ENCODE data around the gene LGR4. TPM values are rescaled to one million over a fixed set of nuclear protein-coding genes. Genes with fewer than 3 reads are reported as not detected.
"Not testable (repeated sequence)": the region's sequence is repeated elsewhere in the genome, so short reads cannot be mapped to it uniquely, and the experiment has no call there.

Gene LGR4, protein sequence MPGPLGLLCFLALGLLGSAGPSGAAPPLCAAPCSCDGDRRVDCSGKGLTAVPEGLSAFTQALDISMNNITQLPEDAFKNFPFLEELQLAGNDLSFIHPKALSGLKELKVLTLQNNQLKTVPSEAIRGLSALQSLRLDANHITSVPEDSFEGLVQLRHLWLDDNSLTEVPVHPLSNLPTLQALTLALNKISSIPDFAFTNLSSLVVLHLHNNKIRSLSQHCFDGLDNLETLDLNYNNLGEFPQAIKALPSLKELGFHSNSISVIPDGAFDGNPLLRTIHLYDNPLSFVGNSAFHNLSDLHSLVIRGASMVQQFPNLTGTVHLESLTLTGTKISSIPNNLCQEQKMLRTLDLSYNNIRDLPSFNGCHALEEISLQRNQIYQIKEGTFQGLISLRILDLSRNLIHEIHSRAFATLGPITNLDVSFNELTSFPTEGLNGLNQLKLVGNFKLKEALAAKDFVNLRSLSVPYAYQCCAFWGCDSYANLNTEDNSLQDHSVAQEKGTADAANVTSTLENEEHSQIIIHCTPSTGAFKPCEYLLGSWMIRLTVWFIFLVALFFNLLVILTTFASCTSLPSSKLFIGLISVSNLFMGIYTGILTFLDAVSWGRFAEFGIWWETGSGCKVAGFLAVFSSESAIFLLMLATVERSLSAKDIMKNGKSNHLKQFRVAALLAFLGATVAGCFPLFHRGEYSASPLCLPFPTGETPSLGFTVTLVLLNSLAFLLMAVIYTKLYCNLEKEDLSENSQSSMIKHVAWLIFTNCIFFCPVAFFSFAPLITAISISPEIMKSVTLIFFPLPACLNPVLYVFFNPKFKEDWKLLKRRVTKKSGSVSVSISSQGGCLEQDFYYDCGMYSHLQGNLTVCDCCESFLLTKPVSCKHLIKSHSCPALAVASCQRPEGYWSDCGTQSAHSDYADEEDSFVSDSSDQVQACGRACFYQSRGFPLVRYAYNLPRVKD
- under 1 TPM; 0.05 to 0.30 TPM for total RNA-seq

DNA sequence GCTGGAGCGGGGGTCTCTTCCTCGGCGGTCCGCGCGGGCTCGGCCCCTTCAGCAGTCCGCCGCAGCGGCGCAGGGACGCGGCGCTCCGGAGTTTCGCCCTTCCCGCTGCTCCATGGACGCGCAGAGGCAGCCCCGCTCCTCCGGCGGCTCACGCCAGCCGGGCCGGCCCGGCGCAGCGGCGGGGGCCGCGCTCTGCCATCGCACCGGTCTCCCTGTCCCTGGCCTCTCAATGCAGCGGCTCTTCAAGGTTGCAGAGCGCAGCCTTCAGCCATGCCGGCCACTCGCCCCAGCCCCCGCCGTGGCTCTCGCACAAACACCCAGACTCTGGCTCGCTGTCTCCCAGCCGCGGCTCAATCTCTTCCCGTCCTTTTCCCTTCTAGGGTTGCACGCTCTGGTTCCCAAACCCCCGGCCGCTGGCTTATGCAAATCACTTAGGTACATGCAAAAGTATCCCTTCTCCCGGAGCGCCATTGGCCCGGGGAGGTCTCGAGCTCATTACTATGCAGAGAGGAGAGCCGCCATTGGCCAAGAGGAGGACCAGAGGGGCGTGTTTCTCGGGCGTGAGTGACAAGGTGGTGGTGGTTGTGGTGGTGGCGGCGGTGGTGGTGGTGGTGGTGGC, at the start of gene LGR4:
Gene LGR4 (minus strand): TSS at position 393 of the 619 bp plus-strand sequence. CDS start 488 bp downstream, outside the sequence.
- Mint-ChIP-seq H3K27me3 (ENCODE audit: low read depth) (peaks cover 53% of the 10 kb centered on the region), H3K4me3 (peak within 1 kb of the TSS; percentile 90 to 96)
- peak; percentile 88 to 89 for ATAC-seq (replicated peaks in 1 of 2)

DNA sequence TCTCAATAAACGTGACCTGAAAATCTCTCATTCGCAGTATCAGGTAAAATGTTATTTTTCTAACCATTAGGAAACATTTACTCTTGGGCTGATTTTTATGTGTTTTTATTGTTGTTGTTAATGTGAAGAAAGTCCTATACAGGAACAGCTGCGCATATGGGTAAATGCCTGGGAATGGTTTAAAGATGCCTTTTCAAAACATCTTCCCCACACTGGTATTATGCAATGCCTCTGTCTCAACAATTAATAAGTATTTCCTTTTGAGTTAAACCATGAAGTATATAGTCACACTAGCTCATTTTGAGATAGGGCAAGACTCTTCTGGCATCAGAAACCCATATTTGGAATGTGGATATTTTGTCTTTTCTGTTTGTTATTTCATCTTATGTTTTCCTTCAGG, 47.6 kb upstream of the LGR4 start:
- Mint-ChIP-seq H3K4me3 (no peak overlapping the region), H3K27me3 (ENCODE audit: low read depth) (peaks cover 23% of the 10 kb centered on the region), H3K9me3 (no peaks in the 10 kb centered on the region), H3K4me1 (ENCODE audit: low read depth) (no peaks in the 10 kb centered on the region), H3K36me3 (ENCODE audit: insufficient read depth in 2 of 2) (peaks cover 0 to 1% of the 10 kb centered on the region in 2 donors), H3K27ac (no peak overlapping the region)
- ATAC-seq (replicated peaks in 1 of 2) (no peak), DNase-seq (no peak)

More for the DNA sequence above, at the start of gene LGR4:
- H3K36me3 Mint-ChIP-seq (ENCODE audit: insufficient read depth in 2 of 2): peaks cover 3% of the 10 kb centered on the region in 2 donors
- H3K27ac Mint-ChIP-seq: peak within 1 kb of the TSS; percentile 1
- peak; percentile 65 for DNase-seq
- H3K4me1 Mint-ChIP-seq (ENCODE audit: low read depth): peaks cover 17% of the 10 kb centered on the region
- no peaks in the 10 kb centered on the region for H3K9me3 Mint-ChIP-seq

DNA sequence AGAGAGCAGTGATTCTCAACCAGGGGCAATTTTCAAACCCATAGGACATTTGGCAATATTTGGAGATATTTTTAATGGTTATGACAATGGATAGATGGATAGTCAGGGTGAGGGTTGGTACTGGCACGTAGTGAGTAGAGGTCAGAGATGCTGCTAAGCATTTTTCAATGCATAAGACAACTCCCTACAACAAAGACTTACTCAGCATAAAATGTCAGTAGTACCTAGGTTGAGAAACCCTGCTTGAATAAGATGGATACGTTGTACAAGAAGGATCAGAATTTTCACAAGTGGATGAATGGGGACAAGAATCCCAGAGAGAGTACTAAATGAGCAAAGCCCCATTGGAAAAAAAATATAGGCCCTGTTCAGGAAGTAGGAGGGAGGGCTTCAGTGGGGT, 45.9 kb upstream of the LGR4 start:
- ATAC-seq (replicated peaks in 1 of 2) (no peak), DNase-seq (no peak)
- Mint-ChIP-seq H3K4me3 (no peak overlapping the region), H3K27me3 (ENCODE audit: low read depth) (peaks cover 23% of the 10 kb centered on the region), H3K9me3 (no peaks in the 10 kb centered on the region), H3K4me1 (ENCODE audit: low read depth) (no peaks in the 10 kb centered on the region), H3K27ac (no peak overlapping the region), H3K36me3 (ENCODE audit: insufficient read depth in 2 of 2) (peaks cover 0 to 2% of the 10 kb centered on the region in 2 donors)

DNA sequence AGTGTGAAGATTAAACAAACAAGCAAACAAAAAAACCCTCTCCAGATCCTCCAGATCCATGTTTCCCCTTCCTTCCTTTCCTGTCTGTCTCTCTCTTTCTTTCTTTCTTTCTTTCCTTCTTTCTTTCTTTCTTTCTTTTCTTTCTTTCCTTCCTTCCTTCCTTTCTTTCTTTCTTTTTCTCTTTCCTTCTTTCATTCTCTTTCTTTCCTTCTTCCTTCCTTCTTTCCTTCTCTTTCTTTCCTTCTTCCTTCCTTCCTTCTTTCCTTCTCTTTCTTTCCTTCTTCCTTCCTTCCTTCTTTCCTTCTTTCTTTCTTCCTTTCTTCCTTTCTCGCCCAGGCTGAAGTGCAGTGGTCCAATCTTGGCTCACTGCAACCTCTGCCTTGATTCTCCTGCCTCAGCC, 44.9 kb upstream of the LGR4 start:
- not testable (repeated sequence) for H3K9me3 Mint-ChIP-seq

DNA sequence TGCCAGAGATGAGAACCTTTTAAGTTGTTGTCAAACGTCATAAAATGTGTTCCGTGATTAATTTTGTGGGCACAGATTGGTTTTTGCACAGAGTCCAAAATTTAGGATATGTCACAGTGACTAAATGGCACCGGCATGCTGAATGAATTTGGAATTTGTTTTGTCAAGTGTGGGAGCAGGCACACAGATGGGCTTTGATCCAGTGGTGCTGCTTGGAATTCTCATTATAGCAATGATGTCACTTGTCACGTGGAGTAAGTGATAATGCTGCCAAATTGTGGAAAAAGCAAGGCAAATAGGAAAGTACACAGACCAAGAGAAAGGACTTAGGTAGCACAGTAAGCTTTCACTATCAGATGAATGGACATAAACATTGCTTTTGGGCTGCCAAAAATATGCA, 42.0 kb upstream of the LGR4 start:
- Mint-ChIP-seq H3K9me3 (no peaks in the 10 kb centered on the region), H3K27me3 (ENCODE audit: low read depth) (peaks cover 23% of the 10 kb centered on the region), H3K4me3 (no peak overlapping the region), H3K27ac (no peak overlapping the region), H3K4me1 (ENCODE audit: low read depth) (no peaks in the 10 kb centered on the region), H3K36me3 (ENCODE audit: insufficient read depth in 2 of 2) (peaks cover 0 to 2% of the 10 kb centered on the region in 2 donors)
- ATAC-seq (replicated peaks in 1 of 2): no peak
- no peak for DNase-seq

More for the DNA sequence above, 44.9 kb upstream of the LGR4 start:
- H3K4me1 Mint-ChIP-seq (ENCODE audit: low read depth); H3K27ac Mint-ChIP-seq; ATAC-seq (replicated peaks in 1 of 2); DNase-seq; H3K4me3 Mint-ChIP-seq; H3K36me3 Mint-ChIP-seq (ENCODE audit: insufficient read depth in 2 of 2): not testable (repeated sequence)
- peaks cover 23% of the 10 kb centered on the region for H3K27me3 Mint-ChIP-seq (ENCODE audit: low read depth)

DNA sequence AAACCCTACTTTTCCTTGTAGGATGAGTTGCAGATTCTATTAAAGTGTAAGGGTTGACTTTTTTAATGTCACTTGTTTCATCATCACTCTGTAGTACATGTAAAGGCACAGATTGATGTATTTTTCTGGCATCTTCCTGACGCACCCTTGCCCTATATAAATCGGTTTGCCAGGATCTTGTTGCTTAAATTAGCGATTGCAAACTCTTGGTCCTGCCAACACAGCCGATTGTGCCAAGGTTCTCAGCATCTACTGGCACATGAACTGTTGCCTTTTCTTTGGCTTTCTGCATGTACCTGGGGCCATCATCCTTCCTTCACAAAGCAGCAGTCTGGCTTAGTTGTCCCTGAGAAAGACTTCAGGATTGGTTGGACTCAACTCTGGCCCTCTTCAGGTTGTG, 41.5 kb upstream of the LGR4 start:
- no peaks in the 10 kb centered on the region for H3K4me1 Mint-ChIP-seq (ENCODE audit: low read depth)
- peaks cover 23% of the 10 kb centered on the region for H3K27me3 Mint-ChIP-seq (ENCODE audit: low read depth)
- ATAC-seq (replicated peaks in 1 of 2): no peak
- H3K9me3 Mint-ChIP-seq: no peaks in the 10 kb centered on the region
- DNase-seq: no peak
- peaks cover 0 to 4% of the 10 kb centered on the region in 2 donors for H3K36me3 Mint-ChIP-seq (ENCODE audit: insufficient read depth in 2 of 2)
- no peak overlapping the region for H3K4me3 Mint-ChIP-seq
- no peak overlapping the region for H3K27ac Mint-ChIP-seq

DNA sequence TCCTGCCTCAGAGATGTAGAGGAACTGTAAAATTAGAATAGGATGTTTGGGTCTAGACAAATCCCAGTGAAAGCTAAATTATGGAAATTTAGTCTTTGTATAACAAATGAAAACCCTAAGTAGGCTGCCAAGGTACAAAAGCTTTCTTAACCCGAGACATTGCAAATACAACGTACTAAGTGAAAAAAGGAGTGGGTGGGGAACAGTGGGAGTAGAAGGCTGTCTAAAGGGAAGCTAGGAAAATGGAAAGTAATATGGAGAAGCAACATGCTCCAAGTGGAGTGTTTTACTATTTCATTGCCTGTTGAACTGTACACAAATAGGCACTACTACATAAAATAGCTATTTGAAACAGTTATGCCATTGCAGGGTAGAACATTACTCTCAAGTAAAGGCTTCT, 40.8 kb upstream of the LGR4 start:
- H3K9me3 Mint-ChIP-seq: no peaks in the 10 kb centered on the region
- no peak overlapping the region for H3K4me3 Mint-ChIP-seq
- peaks cover 16% of the 10 kb centered on the region for H3K27me3 Mint-ChIP-seq (ENCODE audit: low read depth)
- H3K36me3 Mint-ChIP-seq (ENCODE audit: insufficient read depth in 2 of 2): peaks cover 0 to 4% of the 10 kb centered on the region in 2 donors
- ATAC-seq (replicated peaks in 1 of 2): no peak
- DNase-seq: no peak
- no peak overlapping the region for H3K27ac Mint-ChIP-seq
- peaks cover under 1% of the 10 kb centered on the region for H3K4me1 Mint-ChIP-seq (ENCODE audit: low read depth)

DNA sequence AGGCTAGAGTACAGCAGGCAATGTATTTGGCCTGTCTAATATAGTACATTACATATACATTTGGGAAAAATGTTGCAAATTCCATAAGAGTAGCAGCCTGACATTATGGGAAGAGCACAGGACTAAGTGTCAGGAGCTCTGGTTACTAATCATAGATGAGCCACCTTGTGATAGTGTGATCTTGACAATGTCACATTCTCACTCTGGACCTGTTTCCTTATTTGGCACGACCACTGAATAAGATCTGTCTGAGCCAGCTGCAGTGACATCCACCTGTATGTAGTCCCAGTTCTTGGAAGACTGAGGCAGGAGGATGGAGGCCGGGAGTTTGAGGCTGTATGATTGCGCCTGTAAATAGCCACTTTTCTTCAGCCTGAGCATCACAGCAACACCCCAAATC, 39.6 kb upstream of the LGR4 start:
- Mint-ChIP-seq H3K4me1 (ENCODE audit: low read depth) (peaks cover 12% of the 10 kb centered on the region), H3K27ac (no peak overlapping the region), H3K27me3 (ENCODE audit: low read depth) (peaks cover 5% of the 10 kb centered on the region), H3K9me3 (no peaks in the 10 kb centered on the region), H3K4me3 (no peak overlapping the region), H3K36me3 (ENCODE audit: insufficient read depth in 2 of 2) (peaks cover 1 to 4% of the 10 kb centered on the region in 2 donors)
- no peak for DNase-seq
- no peak for ATAC-seq (replicated peaks in 1 of 2)

DNA sequence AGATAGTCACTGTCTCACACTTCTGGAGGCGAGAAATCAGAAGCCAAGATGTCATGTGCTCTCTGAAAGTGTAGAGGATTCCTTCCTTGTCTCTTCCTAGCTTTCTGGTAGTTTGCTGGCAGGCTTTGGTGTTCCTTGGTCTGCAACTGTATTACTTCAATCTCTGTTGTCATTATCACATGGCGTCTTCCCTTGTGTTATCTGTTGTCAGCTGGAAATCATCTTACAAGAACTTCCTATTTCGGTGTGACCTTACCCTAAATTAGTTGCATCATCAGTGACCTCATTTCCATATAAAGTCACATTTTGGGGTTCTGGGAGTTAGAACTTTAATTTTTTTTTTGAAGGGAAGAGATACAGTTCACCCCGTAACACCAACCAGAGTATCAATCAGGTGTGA, 37.3 kb upstream of the LGR4 start:
- H3K27ac Mint-ChIP-seq: no peak overlapping the region
- no peak for ATAC-seq (replicated peaks in 1 of 2)
- H3K36me3 Mint-ChIP-seq (ENCODE audit: insufficient read depth in 2 of 2): peaks cover 1 to 3% of the 10 kb centered on the region in 2 donors
- no peaks in the 10 kb centered on the region for H3K27me3 Mint-ChIP-seq (ENCODE audit: low read depth)
- H3K4me3 Mint-ChIP-seq: no peak overlapping the region
- no peaks in the 10 kb centered on the region for H3K9me3 Mint-ChIP-seq
- peaks cover 24% of the 10 kb centered on the region for H3K4me1 Mint-ChIP-seq (ENCODE audit: low read depth)
- no peak for DNase-seq

DNA sequence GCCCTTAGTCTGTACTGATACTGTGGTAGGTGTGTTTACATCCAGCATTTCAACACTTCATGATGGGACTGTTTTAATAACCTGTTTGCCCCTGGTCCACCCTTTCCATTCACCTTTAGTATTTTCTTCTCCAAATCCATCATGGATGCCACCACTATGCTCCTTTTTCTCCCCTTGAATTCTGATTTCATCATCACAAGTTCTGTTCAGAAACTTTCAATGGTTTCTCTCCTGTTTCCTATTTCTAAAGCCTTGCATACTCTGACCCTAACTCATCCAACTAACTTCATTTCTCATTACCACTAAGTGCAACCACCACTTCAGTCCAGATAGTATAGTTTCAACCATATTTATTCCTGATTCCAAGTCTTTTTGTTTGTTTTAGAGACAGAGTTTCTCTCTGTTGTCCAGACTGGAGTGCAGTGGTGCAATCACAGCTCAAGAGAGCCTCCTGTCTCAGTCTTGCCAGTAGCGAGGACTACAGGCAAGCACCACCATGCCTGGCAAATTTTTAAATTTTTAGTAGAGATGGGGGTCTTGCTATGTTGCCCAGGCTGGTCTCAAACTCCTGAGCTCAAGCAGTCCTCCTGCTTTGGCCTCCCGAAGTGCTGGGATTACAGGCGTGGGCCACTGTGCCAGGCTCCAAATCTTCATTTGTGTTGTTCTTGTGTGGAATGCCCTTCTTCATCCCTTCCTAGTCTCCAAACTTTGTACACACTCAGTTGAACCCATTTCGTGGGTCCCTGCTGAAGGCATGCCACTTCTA, 35.1 kb upstream of the LGR4 start:
- H3K27ac Mint-ChIP-seq: peak overlapping the region; percentile 96
- H3K4me1 Mint-ChIP-seq (ENCODE audit: low read depth): peaks cover 29% of the 10 kb centered on the region
- H3K4me3 Mint-ChIP-seq: peak overlapping the region; percentile 98 to 99
- H3K9me3 Mint-ChIP-seq: no peaks in the 10 kb centered on the region
- H3K27me3 Mint-ChIP-seq (ENCODE audit: low read depth): no peaks in the 10 kb centered on the region
- peaks cover 1 to 3% of the 10 kb centered on the region in 2 donors for H3K36me3 Mint-ChIP-seq (ENCODE audit: insufficient read depth in 2 of 2)
- DNase-seq (no peak), ATAC-seq (replicated peaks in 1 of 2) (no peak)

DNA sequence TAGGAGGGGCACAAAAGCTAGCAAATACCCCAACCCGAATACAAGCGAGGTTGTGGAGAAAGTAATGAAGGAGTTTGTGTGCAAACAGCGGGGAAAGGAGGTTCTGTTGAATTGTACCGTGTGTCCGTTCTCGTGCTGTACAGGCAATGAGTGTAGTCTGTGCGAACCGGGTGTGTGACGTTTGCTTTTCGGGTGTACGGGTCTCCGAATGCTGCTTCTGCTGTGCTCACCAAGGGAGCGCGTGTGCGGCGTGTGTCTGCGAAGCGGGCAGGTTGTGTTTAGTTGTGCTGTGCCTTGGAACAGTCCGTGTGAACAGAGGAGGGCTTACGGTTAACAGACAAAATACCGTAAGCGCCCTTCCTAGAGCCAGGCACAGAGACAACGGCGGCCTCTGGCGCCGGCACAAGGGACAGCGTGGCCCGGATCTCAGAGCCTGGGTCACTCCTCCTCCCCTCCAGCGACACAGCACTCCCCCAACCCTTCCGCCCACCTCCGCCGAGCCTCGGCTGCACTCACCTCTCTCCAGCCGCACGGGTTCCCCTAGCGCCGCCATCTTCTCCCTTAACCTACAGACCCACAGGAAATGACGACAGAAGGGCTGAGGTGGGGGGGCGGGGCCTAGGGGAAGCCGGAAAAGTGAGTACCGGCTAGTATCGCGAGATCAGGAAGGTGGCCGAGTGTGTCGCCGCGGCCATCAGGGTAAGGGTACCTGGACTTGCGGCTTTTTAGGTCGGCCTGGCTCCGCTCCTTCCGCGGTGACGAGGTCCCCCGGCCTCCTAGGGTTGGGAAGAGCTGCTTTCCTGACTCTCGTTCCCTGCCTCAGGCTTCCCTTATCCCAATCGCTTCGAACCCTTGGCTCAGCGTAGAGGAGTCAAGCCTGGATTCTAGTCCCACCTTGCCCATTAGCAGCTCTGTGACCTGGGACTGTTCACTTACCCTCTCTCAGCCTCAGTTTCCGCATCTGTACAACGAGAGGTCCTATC, 33.9 kb upstream of the LGR4 start, which contains the start of gene LIN7C:
Gene LIN7C (minus strand): TSS at position 570 of the 983 bp plus-strand sequence. CDS start 17 bp downstream, at position 553.
- peaks cover 42% of the 10 kb centered on the region for H3K4me1 Mint-ChIP-seq (ENCODE audit: low read depth)
- peaks cover 1 to 10% of the 10 kb centered on the region in 2 donors for H3K36me3 Mint-ChIP-seq (ENCODE audit: insufficient read depth in 2 of 2)
- peak within 1 kb of the TSS; percentile 96 for H3K27ac Mint-ChIP-seq
- peak; percentile 87 to 92 for DNase-seq
- ATAC-seq (replicated peaks in 1 of 2): peak; percentile 94 to 97
- no peaks in the 10 kb centered on the region for H3K27me3 Mint-ChIP-seq (ENCODE audit: low read depth)
- H3K4me3 Mint-ChIP-seq: peak within 1 kb of the TSS; percentile 98 to 99
- H3K9me3 Mint-ChIP-seq: no peaks in the 10 kb centered on the region

Measured in activated T-cell treated with anti-CD3 and anti-CD28 coated beads, Interleukin-2, amount 50 U/mL, for 72 hours (primary cell).